SK-N-MC (cell line): ENCODE data around the gene PEX11A.

ENCODE experiments used
- EZH2 ChIP-seq: fragments of 200-600 bp; sonication (generic); IDR thresholded peaks from one replicate; pipeline ENCODE4 v1.6.1; 2017; ENCODE audit warnings: antibody characterized with exemption
- FOXP2 ChIP-seq: optimal IDR thresholded peaks from 2 replicates; pipeline ENCODE3; 2011; ENCODE audit warnings: mild to moderate bottlenecking, moderate library complexity; ENCODE audit not compliant: insufficient read depth; ENCODE audit errors: extremely low read length, control extremely low read depth
- POLR2AphosphoS5 ChIP-seq: IDR thresholded peaks from 2 replicates; pipeline ENCODE4 v1.6.1; 2012; ENCODE audit warnings: mild to moderate bottlenecking, low read depth, low read length, borderline replicate concordance

DNA sequence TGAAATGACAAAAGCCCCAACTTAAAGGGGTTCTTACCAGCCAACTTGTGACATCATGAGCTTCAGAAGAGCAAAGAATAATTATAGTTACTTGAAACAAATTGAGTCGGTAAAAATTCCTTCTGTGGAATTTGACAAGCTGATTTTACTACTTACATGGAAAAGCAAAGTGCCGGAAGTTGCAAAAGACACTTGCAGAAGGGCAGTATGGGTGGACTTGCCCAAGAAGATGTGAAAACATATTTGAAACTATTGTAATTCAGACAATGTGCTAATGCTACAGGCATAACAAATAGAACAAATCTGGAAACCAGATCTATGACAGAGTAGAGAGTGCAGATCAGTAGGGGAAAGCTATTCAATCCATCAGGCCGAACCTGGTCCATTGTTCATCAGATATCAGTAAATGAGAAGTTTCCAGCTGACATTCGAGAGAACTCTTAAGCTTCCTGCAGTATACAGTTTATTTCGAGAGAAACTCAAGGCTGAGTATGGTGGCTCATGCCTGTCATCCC, 32.8 kb downstream of the PEX11A start:
- TF ChIP-seq FOXP2 (no peak), EZH2 (no peak), POLR2AphosphoS5 (no peak)
